Right atrium auricular region (tissue), 2 donors: ENCODE results near the gene ALAS1. TPM values are rescaled to one million over a fixed set of nuclear protein-coding genes. Genes with fewer than 3 reads are reported as not detected.

Experiments used
- DNase-seq: peaks from one replicate; pipeline ENCODE4 v3.0.0-alpha.2; 2019; ENCODE audit warnings: low spot score
- H3K27ac ChIP-seq, 2 donors: fragments of 200-600 bp; sonication (generic); 1 replicate in 1 of 2; 2 replicates in 1 of 2; pipeline ENCODE4 v1.5.1; 2016 to 2019
- H3K27me3 ChIP-seq, 2 donors: fragments of 200-600 bp; sonication (generic); one replicate each; pipeline versions ENCODE4 v1.5.1 to v1.6.0; 2017 to 2019
- H3K36me3 ChIP-seq: fragments of 200-600 bp; sonication (generic); one replicate; pipeline ENCODE4 v1.5.1; 2016
- H3K4me1 ChIP-seq, 2 donors: fragments of 200-600 bp; sonication (generic); one replicate each; pipeline versions ENCODE4 v1.5.1 to v1.6.0; 2017 to 2019
- H3K4me3 ChIP-seq, 2 donors: fragments of 200-600 bp; sonication (generic); 1 replicate in 1 of 2; 2 replicates in 1 of 2; pipeline ENCODE4 v1.5.1; 2017 to 2019; ENCODE audit warnings: mild to moderate bottlenecking in 1 of 2, moderate library complexity in 1 of 2
- H3K9me3 ChIP-seq, 2 donors: fragments of 200-600 bp; sonication (generic); one replicate each; pipeline ENCODE4 v1.5.1; 2019
- CTCF ChIP-seq, 2 donors: fragments of 200-600 bp; sonication (generic); IDR thresholded peaks; one replicate each; pipeline ENCODE4 v1.5.1; 2019; ENCODE audit warnings: antibody characterized with exemption in 2 of 2
- total RNA-seq, 2 donors: library from RNA; depleted of rRNA; stranded (reverse); fragments of >200 nt; gene quantifications; one replicate each; pipeline ENCODE4 v1.1.0, GENCODE V29; 2016

ALAS1 gene
- total RNA-seq, 2 donors from 2014 or later, result 69.7 to 103 TPM

- H3K27ac ChIP-seq, result no peak overlapping the region
- TF ChIP-seq CTCF (IDR thresholded peaks at IDR 0.05), result no peak
- H3K4me1 ChIP-seq, result peaks cover 0 to 55% of the 10 kb centered on the region in 2 donors
- no peak for DNase-seq
- H3K27me3 ChIP-seq, result no peaks in the 10 kb centered on the region
- no peak overlapping the region for H3K4me3 ChIP-seq
- no peaks in the 10 kb centered on the region for H3K9me3 ChIP-seq
- H3K36me3 ChIP-seq, result no peaks in the 10 kb centered on the region
Measured at GRCh38 chr3:52194485-52195290, 3.3 kb upstream of the ALAS1 start.

- no peak for TF ChIP-seq CTCF (IDR thresholded peaks at IDR 0.05)
- Histone ChIP-seq H3K4me3 (no peak overlapping the region), H3K4me1 (peaks cover 0 to 55% of the 10 kb centered on the region in 2 donors), H3K9me3 (no peaks in the 10 kb centered on the region), H3K27ac (peak overlapping the region in 1 of 2 donors; percentile 23), H3K36me3 (no peaks in the 10 kb centered on the region), H3K27me3 (no peaks in the 10 kb centered on the region)
- DNase-seq, result no peak
Measured at GRCh38 chr3:52195291-52195597, 2.7 kb upstream of the ALAS1 start.

- peaks cover 0 to 54% of the 10 kb centered on the region in 2 donors for H3K4me1 ChIP-seq
- no peaks in the 10 kb centered on the region for H3K27me3 ChIP-seq
- H3K9me3 ChIP-seq, result no peaks in the 10 kb centered on the region
- no peak overlapping the region for H3K4me3 ChIP-seq
- DNase-seq, result no peak
- TF ChIP-seq CTCF (IDR thresholded peaks at IDR 0.05), result no peak
- no peaks in the 10 kb centered on the region for H3K36me3 ChIP-seq
- H3K27ac ChIP-seq, result peak overlapping the region; percentile 23 to 66
Measured at GRCh38 chr3:52195823-52196331, 2.1 kb upstream of the ALAS1 start.

- no peak for TF ChIP-seq CTCF (IDR thresholded peaks at IDR 0.05)
- no peak for DNase-seq
- no peaks in the 10 kb centered on the region for H3K27me3 ChIP-seq
- peaks cover 0 to 61% of the 10 kb centered on the region in 2 donors for H3K4me1 ChIP-seq
- peak overlapping the region in 1 of 2 donors; percentile 93 for H3K27ac ChIP-seq
- no peaks in the 10 kb centered on the region for H3K9me3 ChIP-seq
- peaks cover 9% of the 10 kb centered on the region for H3K36me3 ChIP-seq
- H3K4me3 ChIP-seq, result no peak overlapping the region
Measured at GRCh38 chr3:52196977-52197376, 983 bp upstream of the ALAS1 start.

- H3K4me1 ChIP-seq, result peaks cover 0 to 63% of the 10 kb centered on the region in 2 donors
- H3K27me3 ChIP-seq, result no peaks in the 10 kb centered on the region
Measured at GRCh38 chr3:52197499-52197841, 490 bp upstream of the ALAS1 start.

More at GRCh38 chr3:52197499-52197841, 490 bp upstream of the ALAS1 start:
- peak overlapping the region; percentile 87 to 93 for H3K27ac ChIP-seq
- no peak for TF ChIP-seq CTCF (IDR thresholded peaks at IDR 0.05)
- no peak for DNase-seq
- no peaks in the 10 kb centered on the region for H3K9me3 ChIP-seq
- peaks cover 14% of the 10 kb centered on the region for H3K36me3 ChIP-seq
- H3K4me3 ChIP-seq, result peak overlapping the region; percentile 88 to 99
